Measurements from ENCODE around the gene ACER3. TPM values are rescaled to one million over a fixed set of nuclear protein-coding genes. Genes with fewer than 3 reads are reported as not detected.

ACER3 gene
- total RNA-seq, 4 donors from 2014 or later, result 11.5 to 29.3 (median 17.9) TPM

DNA sequence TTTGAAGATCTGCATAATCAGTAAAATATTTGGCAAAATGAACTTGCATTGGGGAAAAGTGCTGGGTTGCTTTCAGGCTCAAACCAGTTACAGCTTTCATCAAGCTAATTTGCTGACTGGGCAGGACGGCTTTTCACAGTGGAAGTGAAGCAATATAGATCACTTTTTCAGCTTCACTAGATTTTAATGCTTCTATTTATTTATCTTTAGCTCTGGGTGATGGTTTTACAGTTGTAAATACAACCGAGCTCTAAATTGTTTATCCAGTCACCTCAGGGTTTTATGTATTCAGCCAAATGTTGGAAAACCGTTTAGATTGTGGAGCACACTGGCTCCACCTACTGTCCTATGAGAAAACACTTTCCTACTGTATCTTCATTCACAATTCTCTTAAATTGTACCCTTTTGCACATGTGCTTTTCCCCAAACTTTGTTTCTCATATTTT, 58.2 kb downstream of the ACER3 start:
- Histone ChIP-seq H3K9me3 (no peaks in the 10 kb centered on the region), H3K4me3 (replicated peaks in 1 of 3) (no peak overlapping the region), H3K36me3 (no peaks in the 10 kb centered on the region), H3K4me1 (peaks cover 0 to 8% of the 10 kb centered on the region in 2 donors), H3K27me3 (no peaks in the 10 kb centered on the region), H3K27ac (peak overlapping the region in 1 of 3 donors; percentile 25)
- 13 to 18% methylated on average over 3 of the region's 3 CpGs for WGBS, 2 donors
- no peak for TF ChIP-seq POLR2A (IDR thresholded peaks at IDR 0.05)
- TF ChIP-seq, protein P1, sequence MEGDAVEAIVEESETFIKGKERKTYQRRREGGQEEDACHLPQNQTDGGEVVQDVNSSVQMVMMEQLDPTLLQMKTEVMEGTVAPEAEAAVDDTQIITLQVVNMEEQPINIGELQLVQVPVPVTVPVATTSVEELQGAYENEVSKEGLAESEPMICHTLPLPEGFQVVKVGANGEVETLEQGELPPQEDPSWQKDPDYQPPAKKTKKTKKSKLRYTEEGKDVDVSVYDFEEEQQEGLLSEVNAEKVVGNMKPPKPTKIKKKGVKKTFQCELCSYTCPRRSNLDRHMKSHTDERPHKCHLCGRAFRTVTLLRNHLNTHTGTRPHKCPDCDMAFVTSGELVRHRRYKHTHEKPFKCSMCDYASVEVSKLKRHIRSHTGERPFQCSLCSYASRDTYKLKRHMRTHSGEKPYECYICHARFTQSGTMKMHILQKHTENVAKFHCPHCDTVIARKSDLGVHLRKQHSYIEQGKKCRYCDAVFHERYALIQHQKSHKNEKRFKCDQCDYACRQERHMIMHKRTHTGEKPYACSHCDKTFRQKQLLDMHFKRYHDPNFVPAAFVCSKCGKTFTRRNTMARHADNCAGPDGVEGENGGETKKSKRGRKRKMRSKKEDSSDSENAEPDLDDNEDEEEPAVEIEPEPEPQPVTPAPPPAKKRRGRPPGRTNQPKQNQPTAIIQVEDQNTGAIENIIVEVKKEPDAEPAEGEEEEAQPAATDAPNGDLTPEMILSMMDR (IDR thresholded peaks at IDR 0.05), result peak in 5 of 6 experiments; percentile 19 to 81 (median 75)
- intact Hi-C loops (cut with DNase I), result loop anchor here (10.0 kb wide), 1 partner anchor 54 kb away; the partner anchor contains the start of gene ACER3
- DNase-seq, result peak; percentile 7 to 9

DNA sequence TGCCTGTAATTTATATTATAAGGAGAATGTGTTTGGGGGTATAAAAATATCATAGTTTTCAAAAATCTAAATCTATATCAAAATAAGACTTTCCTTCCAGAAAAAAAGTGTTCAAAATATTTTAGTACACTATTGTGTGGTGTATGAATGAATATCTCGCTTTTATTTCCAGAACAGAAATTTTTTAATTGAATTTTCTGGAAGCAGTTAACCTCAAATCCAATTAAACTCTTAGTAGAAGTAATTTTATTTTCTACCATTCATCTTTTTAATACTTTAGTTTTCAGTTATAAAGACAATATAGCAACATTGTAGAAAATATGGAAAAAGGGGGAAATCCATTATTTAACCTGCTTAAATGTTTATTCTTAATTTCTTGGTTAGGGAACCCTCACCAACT, 58.7 kb downstream of the ACER3 start:
- intact Hi-C loops (cut with DNase I), result loop anchor here (10.0 kb wide), 1 partner anchor 55 kb away; the partner anchor contains the start of gene ACER3
- WGBS, 2 donors, result 55 to 62% methylated on average over 1 of the region's 1 CpG
- Histone ChIP-seq H3K27ac (no peak overlapping the region), H3K27me3 (no peaks in the 10 kb centered on the region), H3K9me3 (no peaks in the 10 kb centered on the region), H3K4me1 (peaks cover 0 to 8% of the 10 kb centered on the region in 2 donors), H3K4me3 (replicated peaks in 1 of 3) (no peak overlapping the region), H3K36me3 (no peaks in the 10 kb centered on the region)
- no peak for DNase-seq
- TF ChIP-seq POLR2A (IDR thresholded peaks at IDR 0.05), result no peak
- TF ChIP-seq, protein P1 (IDR thresholded peaks at IDR 0.05), result no peak

DNA sequence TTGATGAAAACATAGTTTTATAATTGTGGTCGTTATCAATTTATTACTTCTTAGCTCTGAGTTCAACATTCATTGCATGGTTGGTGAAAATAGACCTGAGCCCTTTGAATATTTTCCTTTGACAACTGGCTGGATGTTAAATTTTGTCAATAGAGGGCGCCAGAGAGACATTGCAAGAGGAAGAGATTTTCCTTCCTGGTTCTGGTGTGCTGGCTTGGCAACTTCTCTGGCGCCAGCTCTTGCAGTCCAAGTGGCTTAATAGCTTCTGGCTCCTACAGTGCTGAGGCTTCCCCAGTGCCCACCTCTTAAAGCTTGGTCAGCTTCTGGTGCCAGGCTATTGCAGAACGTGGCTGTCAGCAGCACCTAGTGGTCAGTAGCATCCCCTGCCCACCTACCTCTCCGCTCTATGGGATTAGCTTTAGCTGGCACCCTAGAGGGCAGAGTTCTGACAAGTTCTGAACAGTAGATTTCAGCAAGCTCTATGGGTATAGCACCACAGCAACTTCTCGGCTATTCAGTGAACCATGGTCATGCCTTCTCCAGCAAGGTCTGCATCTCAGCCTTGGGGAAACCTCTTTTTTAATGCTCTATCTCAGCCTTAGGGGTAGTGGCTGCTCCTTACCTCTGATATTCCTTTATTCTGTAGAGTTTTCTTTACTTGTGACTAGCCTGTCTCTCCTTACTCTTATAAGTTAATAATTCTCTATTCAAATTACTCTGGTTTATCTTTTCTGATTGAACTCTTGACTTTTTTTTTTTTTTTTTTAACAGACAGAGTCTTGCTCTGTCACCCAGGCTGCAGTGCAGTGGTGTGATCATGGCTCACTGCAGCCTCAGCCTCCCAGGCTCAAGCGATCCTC, 59.4 kb downstream of the ACER3 start:
- peaks cover 0 to 8% of the 10 kb centered on the region in 2 donors for H3K4me1 ChIP-seq
- intact Hi-C loops (cut with DNase I), result loop anchor here (5.0 to 10.0 kb wide), 3 partner anchors 55 to 193 kb away; partner anchors contain the start of gene ACER3
- peak overlapping the region in 1 of 3 donors; percentile 12 for H3K27ac ChIP-seq
- WGBS, 2 donors, result 29 to 31% methylated on average over 7 of the region's 7 CpGs
- H3K9me3 ChIP-seq, result no peaks in the 10 kb centered on the region
- no peaks in the 10 kb centered on the region for H3K27me3 ChIP-seq
- H3K4me3 ChIP-seq (replicated peaks in 1 of 3), result no peak overlapping the region
- no peak for TF ChIP-seq POLR2A (IDR thresholded peaks at IDR 0.05)
- TF ChIP-seq, protein P1 (IDR thresholded peaks at IDR 0.05), result peak; percentile 83 to 95 (median 89)
- H3K36me3 ChIP-seq, result no peaks in the 10 kb centered on the region
- peak; percentile 88 to 92 for DNase-seq

DNA sequence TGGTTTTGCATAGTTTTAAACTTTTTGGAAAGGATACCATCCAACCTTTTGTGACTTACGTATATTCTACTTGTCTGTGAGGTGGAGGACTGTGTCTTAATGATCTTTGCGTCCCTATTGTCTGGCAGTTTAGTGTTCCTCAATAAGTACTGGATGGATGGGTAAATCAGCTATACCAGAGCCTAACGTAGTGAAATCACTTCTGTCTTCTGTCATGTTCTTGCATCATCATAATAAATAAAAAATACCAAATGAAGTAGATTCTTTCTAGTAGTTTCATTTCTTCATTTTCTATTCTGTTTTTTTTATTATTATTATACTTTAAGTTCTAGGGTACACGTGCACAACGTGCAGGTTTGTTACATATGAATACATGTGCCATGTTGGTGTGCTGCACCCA, 66.4 kb downstream of the ACER3 start:
- Histone ChIP-seq H3K4me1 (no peaks in the 10 kb centered on the region), H3K9me3 (no peaks in the 10 kb centered on the region), H3K27me3 (no peaks in the 10 kb centered on the region), H3K27ac (no peak overlapping the region), H3K4me3 (replicated peaks in 1 of 3) (no peak overlapping the region), H3K36me3 (no peaks in the 10 kb centered on the region)
- no peak for DNase-seq
- intact Hi-C loops (cut with DNase I), result no loop called here
- TF ChIP-seq, protein P1 (IDR thresholded peaks at IDR 0.05), result no peak
- TF ChIP-seq POLR2A (IDR thresholded peaks at IDR 0.05), result no peak
- WGBS, 2 donors, result 98 to 99% methylated on average over 5 of the region's 5 CpGs

DNA sequence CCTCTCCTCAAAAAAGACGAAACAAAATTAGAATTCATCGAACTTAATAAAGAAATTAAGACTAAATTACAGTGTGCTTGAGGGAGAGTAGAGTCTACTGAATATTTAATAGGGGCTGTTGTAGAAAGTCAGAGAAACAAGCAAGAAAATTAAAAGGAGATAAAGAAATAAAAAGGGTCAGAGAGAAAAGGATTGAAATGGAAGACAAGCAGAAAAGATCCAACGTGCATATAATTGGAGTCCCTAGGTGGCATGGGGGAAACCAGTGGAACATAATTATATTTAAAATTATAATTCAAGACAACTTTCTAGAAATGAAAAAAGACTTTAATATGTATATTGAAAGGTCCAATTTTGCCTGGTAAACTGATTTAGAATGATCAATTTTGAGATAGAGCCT, 74.3 kb downstream of the ACER3 start:
- no peaks in the 10 kb centered on the region for H3K36me3 ChIP-seq
- 78 to 80% methylated on average over 3 of the region's 3 CpGs for WGBS, 2 donors
- H3K4me1 ChIP-seq, result no peaks in the 10 kb centered on the region
- H3K4me3 ChIP-seq (replicated peaks in 1 of 3), result no peak overlapping the region
- DNase-seq, result no peak
- intact Hi-C loops (cut with DNase I), result no loop called here
- H3K9me3 ChIP-seq, result no peaks in the 10 kb centered on the region
- TF ChIP-seq, protein P1 (IDR thresholded peaks at IDR 0.05), result no peak
- no peak for TF ChIP-seq POLR2A (IDR thresholded peaks at IDR 0.05)
- H3K27me3 ChIP-seq, result no peaks in the 10 kb centered on the region
- no peak overlapping the region for H3K27ac ChIP-seq

Measured in thyroid gland (tissue), 4 donors.